ENCODE measurements around the gene S1PR4.
"Not testable (repeated sequence)": the region's sequence is repeated elsewhere in the genome, so short reads cannot be mapped to it uniquely, and the experiment has no call there.

The S1PR4 gene

DNA sequence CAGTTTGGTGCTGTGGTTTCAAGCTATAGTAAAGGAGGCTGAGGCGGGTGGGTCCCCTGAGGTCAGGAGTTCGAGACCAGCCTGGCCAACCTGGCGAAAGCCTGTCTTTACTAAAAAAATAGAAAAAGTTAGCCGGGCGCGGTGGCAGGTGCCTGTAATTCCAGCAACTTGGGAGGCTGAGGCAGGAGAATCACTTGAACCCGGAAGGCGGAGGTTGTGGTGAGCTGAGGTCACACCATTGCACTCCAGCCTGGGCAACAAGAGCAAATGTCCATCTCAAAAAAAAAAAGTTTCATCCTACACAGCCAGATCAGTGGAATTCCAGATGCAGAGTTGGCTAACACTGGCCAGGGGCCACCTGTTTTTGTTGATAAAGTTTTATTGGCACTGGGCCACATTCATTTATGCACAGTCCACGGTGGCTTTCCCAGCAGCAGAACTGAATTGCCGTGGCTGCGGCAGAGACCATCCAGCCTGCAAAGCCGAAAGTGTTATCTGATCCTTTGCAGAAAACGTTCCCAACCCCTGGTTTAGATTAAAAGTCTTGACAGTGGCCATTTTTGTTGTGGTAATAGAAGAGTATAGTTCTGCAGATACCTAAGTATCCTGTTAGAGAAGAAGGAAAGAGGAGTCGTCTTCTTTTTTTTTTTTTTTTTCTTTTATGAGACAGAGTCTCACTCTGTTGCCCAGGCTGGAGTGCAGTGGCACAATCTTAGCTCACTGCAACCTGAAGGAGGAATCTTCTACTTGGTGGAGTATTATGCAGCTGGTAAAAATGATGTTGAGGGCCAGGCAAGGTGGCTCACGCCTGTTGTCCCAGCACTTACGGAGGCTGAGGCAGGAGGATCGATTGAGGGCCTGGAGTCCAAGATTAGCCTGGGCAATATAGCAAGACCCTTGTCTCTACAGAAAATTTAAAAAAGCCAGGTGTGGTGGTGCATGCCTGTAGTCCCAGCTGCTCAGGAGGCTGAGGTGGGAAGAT is 15.8 kb downstream of the S1PR4 start:
- DNase-seq (ENCODE audit: low spot score) = no peak

DNA sequence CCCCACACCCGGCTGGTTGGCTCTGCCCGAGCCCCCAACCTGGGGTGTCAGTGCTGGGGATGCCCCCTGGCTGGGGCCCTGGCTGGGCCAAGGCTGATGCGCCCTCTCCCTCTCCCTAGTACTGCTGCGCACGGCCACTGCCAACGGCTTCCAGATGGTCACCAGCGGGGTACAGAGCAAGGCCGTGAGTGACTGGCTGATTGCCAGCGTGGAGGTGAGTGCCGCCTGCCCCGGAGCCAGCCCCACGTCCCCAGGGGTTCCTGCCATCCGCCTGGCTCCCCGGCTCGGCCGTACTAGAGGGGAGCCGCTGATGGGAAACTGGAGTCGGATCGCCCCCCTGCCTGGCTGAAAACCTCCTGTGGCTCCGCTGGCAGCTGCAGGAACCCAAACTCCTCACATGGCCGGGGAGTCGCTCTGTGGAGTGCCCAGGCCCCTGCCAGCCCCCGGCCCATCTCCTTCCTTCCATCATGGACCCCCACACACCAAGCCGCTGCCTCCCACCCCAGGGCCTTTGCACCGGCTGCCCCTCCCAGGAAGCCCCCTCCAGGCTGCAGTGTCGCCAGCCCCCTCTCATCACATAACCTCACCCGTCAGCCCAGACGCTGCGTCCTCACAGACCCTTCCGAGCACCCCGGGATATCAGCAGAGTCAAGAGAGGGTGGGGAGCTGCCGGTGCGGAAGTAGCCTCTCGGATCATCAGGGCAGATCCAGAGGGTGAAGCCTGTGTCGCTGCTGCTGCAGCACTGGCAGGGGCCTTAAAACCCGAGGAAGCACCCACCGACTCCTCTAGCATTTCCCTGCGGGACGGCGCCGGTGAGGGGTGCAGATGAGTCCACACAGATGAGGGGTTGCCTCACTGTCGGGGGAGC is 17.7 kb downstream of the S1PR4 start:
- no peak for DNase-seq (ENCODE audit: low spot score)

GRCh38 chr19:3196933-3197205 is 18.3 kb downstream of the S1PR4 start:
- no peak for DNase-seq (ENCODE audit: low spot score)

DNA sequence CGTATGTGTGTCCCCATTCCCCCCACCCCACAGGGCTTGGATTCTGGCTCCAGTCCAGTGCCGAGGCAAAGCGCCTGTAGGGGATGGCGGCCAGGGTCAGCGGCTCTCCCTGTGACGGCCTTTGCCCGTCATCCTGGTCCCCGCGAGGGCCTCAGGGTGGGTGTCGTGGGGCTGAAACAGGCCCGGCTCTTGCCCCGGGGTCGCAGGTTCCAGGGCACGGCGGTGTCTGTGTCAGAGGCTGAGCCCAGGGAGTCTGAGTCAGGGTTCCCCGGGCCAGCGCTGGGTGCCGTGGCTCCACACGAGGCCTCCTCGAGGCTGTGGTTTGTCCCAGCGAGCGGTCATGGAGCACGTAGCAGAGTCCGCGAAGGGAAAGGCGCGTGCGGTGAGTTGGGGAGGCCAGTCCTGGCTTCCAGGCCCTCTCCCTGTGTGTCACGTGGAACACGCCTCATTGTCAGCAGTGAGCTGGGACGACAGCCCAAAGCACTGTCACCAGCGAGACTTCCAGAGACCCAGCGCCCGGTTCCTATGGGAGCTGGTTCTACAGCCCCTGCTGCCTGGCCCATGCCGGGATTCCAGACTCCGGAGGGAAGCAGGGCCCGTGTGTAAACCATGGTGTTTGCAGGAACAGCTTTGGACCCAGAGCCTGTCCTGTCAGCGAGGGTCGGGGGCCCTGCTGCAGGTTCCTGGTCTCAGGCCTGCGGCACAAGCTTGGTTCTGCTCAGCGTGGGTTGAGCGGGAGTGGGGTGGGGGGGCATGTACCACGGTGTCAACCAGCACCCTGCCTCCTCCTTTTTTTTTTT is 20.5 kb downstream of the S1PR4 start:
- DNase-seq (ENCODE audit: low spot score) = no peak

DNA sequence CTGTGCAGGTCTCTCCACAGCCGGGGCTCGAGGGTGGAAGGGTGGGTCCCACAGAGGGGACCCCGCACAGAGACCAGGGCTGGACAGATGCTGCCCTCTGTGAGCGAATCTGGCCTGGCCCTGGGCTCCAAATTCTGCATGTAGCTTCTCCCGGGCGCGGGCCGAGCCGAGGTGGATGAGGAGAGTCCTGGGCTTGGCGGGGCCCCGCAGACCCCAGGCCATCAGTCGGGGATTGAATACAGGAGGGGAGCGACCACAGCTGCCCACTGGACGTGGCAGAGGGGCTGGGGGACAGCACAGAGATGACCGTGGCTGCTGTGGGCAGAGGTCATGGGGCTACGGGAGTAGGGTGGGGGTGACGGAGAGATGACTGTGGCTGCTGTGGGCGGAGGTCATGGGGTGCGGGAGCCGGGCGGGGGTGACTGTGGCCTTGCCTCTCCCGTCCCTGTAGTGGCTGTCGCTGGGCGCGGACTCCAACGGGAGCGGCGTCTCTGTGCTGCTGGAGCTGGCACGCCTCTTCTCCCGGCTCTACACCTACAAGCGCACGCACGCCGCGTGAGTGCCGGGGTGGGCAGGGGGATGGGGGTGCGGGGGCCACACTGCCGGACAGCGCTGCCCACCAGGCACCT is 22.6 kb downstream of the S1PR4 start:
- no peak for DNase-seq (ENCODE audit: low spot score)

- no peak for DNase-seq (ENCODE audit: low spot score)
Observed at GRCh38 chr19:3201911-3202310, 23.3 kb downstream of the S1PR4 start.

DNA sequence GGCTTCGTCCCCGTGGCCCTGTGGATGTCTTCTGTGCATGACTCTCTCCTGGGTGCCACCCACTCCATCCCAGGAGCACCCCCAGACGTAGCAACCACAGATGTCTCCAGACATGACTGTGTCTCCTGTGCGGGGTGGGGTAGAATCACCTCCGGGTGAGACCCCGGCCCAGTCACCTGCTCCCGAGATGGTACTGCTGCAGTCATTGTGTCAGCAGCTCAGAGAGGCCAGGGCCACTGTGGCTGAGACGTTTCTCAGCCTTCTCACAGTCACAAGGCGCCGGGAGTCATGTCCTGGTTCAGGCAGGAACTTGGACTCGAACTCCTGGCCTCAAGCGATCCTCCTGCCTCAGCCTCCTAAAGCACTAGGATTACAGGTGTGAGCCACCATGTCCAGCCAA is 23.8 kb downstream of the S1PR4 start:
- no peak for DNase-seq (ENCODE audit: low spot score)

DNA sequence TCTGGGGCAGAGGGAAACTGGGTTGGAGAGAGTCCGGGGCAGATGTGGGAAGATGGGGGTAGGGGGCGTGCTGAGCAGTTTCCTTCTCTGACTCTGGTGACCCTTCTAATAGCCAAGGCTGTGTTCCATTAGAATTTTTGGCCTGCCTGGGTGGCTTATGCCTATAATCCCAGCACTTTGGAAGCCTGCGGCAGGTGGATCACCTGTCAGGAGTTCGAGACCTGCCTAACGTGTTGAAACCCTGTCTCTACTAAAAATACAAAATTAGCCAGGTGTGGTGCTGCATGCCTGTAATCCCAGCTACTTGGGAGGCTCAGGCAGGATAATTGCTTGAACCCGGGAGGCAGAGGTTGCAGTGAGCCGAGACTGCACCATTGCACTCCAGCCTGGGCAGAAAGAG is 24.3 kb downstream of the S1PR4 start:
- not testable (repeated sequence) for DNase-seq (ENCODE audit: low spot score)

DNA sequence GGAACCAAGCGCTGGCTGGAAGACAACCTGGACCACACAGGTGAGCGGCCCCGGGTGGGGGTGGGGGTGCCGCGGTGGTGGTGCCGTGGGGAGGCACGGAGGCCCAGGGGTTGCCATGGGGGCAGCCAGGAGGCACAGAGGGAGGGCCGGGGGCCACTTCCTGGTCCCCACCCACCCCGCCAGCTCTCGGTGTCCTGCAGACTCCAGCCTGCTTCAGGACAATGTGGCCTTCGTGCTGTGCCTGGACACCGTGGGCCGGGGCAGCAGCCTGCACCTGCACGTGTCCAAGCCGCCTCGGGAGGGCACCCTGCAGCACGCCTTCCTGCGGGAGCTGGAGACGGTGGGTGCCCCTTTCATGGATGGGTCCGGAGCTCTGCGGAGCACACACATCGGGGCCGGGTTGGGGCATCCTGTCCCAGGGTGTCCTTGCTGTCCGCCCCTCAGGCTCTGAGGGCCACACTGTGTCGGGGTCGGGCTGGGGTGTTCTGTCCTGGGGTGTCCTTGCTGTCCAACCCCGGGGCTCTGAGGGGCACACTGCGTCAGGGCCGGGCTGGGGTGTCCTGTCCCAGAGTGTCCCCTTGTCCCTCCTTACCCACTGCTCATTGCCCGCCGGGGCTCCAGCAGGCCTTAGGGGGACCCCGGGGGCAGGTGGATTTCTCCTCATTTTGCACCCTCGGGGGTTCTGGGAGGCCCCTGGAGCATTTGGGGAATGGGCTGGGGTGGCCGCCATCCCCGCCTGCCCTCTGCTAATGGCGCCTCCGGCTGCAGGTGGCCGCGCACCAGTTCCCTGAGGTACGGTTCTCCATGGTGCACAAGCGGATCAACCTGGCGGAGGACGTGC is 25.5 kb downstream of the S1PR4 start:
- no peak for DNase-seq (ENCODE audit: low spot score)

DNA sequence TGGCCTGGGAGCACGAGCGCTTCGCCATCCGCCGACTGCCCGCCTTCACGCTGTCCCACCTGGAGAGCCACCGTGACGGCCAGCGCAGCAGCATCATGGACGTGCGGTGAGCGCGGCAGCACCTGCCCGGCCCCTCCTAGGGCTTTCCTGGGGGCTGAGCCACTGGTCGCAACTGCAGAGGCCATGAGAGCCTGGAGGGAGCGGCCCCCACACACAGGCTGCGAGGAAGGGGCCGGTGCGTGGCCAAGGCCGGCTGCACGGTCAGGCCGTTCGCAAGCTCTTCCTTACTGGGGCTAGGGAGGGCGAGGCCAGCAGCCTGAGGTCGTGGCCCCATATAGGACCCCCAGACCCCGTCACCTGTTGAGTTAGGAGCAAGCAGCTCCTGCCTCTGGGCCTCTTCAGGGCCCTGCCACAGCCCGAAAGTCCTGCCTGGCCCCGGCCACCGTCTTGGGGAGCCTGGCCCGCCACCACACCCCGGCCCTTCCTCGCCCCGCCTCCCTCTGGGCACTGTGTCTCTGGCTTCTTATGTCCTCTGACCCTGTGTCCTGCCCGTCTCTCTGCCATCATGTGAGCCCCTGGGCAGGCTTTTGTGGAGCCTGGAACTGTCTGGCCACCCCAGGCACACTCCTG is 26.2 kb downstream of the S1PR4 start:
- no peak for DNase-seq (ENCODE audit: low spot score)

- no peak for DNase-seq (ENCODE audit: low spot score)
Observed at GRCh38 chr19:3206216-3206953, 27.8 kb downstream of the S1PR4 start.

- DNase-seq (ENCODE audit: low spot score) = no peak
Observed at GRCh38 chr19:3207461-3208242, 29.1 kb downstream of the S1PR4 start.

GRCh38 chr19:3208317-3209207 is 30.0 kb downstream of the S1PR4 start:
- no peak for DNase-seq (ENCODE audit: low spot score)

DNA sequence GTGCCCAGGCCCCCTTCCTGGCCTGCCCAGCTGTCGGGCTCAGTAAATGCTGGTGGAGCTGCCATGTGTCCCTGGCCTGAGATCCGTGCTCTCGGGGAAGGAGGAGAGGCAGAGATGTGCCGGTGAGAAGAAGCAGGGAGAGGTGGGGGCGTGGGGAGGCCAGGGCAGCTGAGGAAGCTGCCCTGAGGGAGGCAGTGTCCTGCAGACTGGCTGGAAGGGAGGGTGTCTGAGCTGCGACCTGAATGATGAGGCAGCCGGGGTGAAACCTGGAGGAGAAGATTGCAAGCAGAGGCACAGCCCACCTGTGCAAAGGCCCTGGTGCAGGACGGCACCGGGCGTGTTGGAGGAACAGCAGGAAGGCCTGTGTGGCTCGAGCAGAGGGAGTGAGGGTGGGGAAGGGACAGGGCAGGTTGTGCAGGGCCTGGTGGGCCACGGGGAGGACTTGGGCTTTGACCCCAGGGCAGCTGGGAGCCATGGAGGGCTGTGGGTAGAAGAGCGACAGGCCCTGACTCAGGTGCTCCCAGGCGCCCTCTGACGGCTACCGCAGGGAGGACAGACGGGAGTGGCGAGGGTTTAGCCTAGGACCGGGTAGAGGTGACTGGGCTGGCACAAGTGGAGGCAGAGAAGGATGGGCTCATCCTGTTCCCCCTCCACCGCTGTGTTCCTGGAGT is 31.9 kb downstream of the S1PR4 start:
- peak; percentile 57 for DNase-seq (ENCODE audit: low spot score)

DNA sequence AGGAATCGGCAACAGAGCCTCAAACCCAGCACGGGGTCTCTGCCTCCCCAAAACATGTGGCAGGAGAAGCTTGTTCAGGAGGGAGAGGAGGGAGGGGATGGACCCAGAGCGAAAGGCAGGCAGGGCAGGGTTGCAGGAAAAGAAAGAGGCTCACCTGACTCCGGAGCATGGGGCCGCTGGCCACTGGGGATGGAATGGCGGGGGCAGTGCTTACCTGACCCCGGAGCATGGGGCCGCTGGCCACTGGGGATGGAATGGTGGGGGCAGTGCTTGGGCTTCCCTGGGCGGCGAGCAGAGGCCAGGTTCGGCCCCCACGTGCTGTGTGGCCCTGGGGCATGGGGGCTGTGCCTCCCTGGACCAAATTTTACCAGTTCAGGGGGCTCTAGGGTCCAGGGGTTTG is 32.6 kb downstream of the S1PR4 start:
- no peak for DNase-seq (ENCODE audit: low spot score)

- DNase-seq (ENCODE audit: low spot score) = no peak
Observed at GRCh38 chr19:3213159-3213558, 34.6 kb downstream of the S1PR4 start.

- no peak for DNase-seq (ENCODE audit: low spot score)
Observed at GRCh38 chr19:3216874-3217273, 38.3 kb downstream of the S1PR4 start.
